Uterus (tissue), 4 donors: ENCODE measurements around the gene MAX. TPM values are rescaled to one million over a fixed set of nuclear protein-coding genes. Genes with fewer than 3 reads are reported as not detected.

Experiments used
- DNase-seq, 2 donors: peaks; one replicate each; pipeline ENCODE4 v3.0.0-alpha.2; 2019 to 2020
- H3K27ac ChIP-seq, 2 donors: fragments of 200-600 bp; sonication (generic); 1 replicate in 1 of 2; 2 replicates in 1 of 2; pipeline ENCODE4 v1.5.1; 2016 to 2018
- H3K27me3 ChIP-seq, 2 donors: fragments of 200-600 bp; sonication (generic); one replicate each; pipeline ENCODE4 v1.5.1; 2018 to 2019; ENCODE audit warnings: control low read depth in 1 of 2
- H3K36me3 ChIP-seq, 2 donors: fragments of 200-600 bp; sonication (generic); one replicate each; pipeline ENCODE4 v1.5.1; 2019; ENCODE audit warnings: control low read depth in 1 of 2
- H3K4me1 ChIP-seq, 2 donors: fragments of 200-600 bp; sonication (generic); one replicate each; pipeline ENCODE4 v1.5.1; 2018 to 2019; ENCODE audit warnings: control low read depth in 1 of 2
- H3K4me3 ChIP-seq, 2 donors: fragments of 200-600 bp; sonication (generic); 1 replicate in 1 of 2; 2 replicates in 1 of 2; pipeline ENCODE4 v1.5.1; 2018 to 2019; ENCODE audit warnings: mild to moderate bottlenecking in 1 of 2
- H3K9me3 ChIP-seq, 2 donors: fragments of 200-600 bp; sonication (generic); one replicate each; pipeline ENCODE4 v1.5.1; 2019; ENCODE audit warnings: control low read depth in 1 of 2
- CTCF ChIP-seq, 4 experiments: fragments of 200-600 bp in 2 of 4; fragments of 450-650 bp in 2 of 4; sonication (generic) in 2 of 4; IDR thresholded peaks; one replicate each; pipeline ENCODE4 v1.5.1; 2016 to 2019; ENCODE audit warnings: antibody characterized with exemption in 4 of 4, mild to moderate bottlenecking in 2 of 4, moderate library complexity in 1 of 4
- POLR2A ChIP-seq, 2 donors: fragments of 450-650 bp; IDR thresholded peaks; one replicate each; pipeline ENCODE4 v1.6.1; 2016; ENCODE audit warnings: antibody characterized with exemption in 2 of 2, mild to moderate bottlenecking in 1 of 2, moderate library complexity in 1 of 2
- intact Hi-C: fragments of 100-400 bp; cut with DNase I; formaldehyde crosslinking; loops from one replicate; pipeline ENCODE4 v1.15.1; 2023; ENCODE audit warnings: low total_unique reads
- total RNA-seq, 4 donors: library from RNA; depleted of rRNA in 3 of 4; stranded (reverse); fragments of >200 nt in 3 of 4; gene quantifications; one replicate each; pipeline versions ENCODE4 v1.1.0 to v1.2.4, GENCODE V29; 2014 to 2023
- donor health status: DM: yes; HTN: yes; CAD: no.

MAX gene
- total RNA-seq, 4 donors from 2014 or later = 32.6 to 153 (median 68.4) TPM

DNA sequence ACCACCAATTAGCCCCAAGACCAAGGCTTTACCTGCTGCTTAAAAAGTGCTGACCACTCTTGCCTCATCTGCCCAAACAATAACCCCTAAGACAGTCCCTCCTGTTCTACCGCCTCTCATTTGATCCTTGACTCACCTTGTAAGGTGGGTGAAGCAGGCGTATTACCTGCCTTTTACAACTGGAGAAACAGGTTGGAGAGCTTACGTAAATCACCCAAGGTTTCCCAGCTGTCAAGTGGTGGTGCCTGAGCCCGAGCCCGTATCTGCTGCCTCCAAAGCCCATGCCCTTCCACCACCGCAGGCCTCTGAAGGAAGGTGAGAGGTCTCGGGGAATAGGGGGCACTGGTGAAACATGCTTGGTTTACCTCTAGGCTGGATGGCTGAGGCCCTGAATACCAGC is 36.6 kb downstream of the MAX start:
- TF ChIP-seq POLR2A (IDR thresholded peaks at IDR 0.05) = no peak
- TF ChIP-seq CTCF (IDR thresholded peaks at IDR 0.05) = no peak
- no peaks in the 10 kb centered on the region for H3K36me3 ChIP-seq
- no peaks in the 10 kb centered on the region for H3K4me1 ChIP-seq
- H3K27ac ChIP-seq = no peak overlapping the region
- DNase-seq = no peak
- no peak overlapping the region for H3K4me3 ChIP-seq
- no peaks in the 10 kb centered on the region for H3K27me3 ChIP-seq
- H3K9me3 ChIP-seq = no peaks in the 10 kb centered on the region
- intact Hi-C loops = no loop called here

- no peak for TF ChIP-seq POLR2A (IDR thresholded peaks at IDR 0.05)
- TF ChIP-seq CTCF (IDR thresholded peaks at IDR 0.05) = no peak
These were observed 39.9 kb downstream of the MAX start for GRCh38 chr14:65062096-65063075.

GRCh38 chr14:65057695-65058094 is 44.6 kb downstream of the MAX start:
- no peak overlapping the region for H3K4me3 ChIP-seq
- H3K27ac ChIP-seq = no peak overlapping the region
- no peaks in the 10 kb centered on the region for H3K4me1 ChIP-seq
- no peak for TF ChIP-seq CTCF (IDR thresholded peaks at IDR 0.05)
- TF ChIP-seq POLR2A (IDR thresholded peaks at IDR 0.05) = no peak
- no peak for DNase-seq
- no peaks in the 10 kb centered on the region for H3K36me3 ChIP-seq
- H3K27me3 ChIP-seq = no peaks in the 10 kb centered on the region
- no peaks in the 10 kb centered on the region for H3K9me3 ChIP-seq
- intact Hi-C loops = no loop called here

More at GRCh38 chr14:65062096-65063075, 39.9 kb downstream of the MAX start:
- DNase-seq = no peak
- no peaks in the 10 kb centered on the region for H3K27me3 ChIP-seq
- H3K4me1 ChIP-seq = no peaks in the 10 kb centered on the region
- intact Hi-C loops = no loop called here
- no peak overlapping the region for H3K4me3 ChIP-seq
- no peaks in the 10 kb centered on the region for H3K36me3 ChIP-seq
- no peak overlapping the region for H3K27ac ChIP-seq
- H3K9me3 ChIP-seq = no peaks in the 10 kb centered on the region

- Histone ChIP-seq H3K27ac (no peak overlapping the region), H3K4me3 (no peak overlapping the region), H3K9me3 (no peaks in the 10 kb centered on the region), H3K27me3 (no peaks in the 10 kb centered on the region), H3K36me3 (no peaks in the 10 kb centered on the region), H3K4me1 (no peaks in the 10 kb centered on the region)
- no peak for TF ChIP-seq CTCF (IDR thresholded peaks at IDR 0.05)
- no peak for TF ChIP-seq POLR2A (IDR thresholded peaks at IDR 0.05)
- DNase-seq = no peak
- intact Hi-C loops = no loop called here
These were observed 47.7 kb downstream of the MAX start for GRCh38 chr14:65054471-65055085.

DNA sequence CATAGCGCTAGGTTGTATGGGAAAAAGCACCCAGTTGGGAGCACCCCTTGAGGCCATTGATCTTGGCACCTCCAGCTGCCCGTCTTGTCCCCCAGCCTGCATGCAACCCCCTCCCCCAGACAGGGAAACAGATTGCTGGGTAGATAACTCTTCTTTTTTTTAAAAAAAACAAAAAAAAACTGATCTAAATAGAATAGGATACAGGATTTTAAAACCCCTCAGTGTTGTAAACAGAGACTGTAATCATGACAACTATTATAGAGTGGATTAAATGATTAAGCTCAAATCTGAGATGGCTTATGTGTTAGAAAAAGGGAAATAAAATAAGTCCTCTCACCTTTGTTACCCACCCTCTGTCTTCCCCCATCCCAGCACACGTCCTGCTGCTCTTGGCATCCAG is 48.9 kb downstream of the MAX start:
- H3K4me3 ChIP-seq = no peak overlapping the region
- H3K27ac ChIP-seq = no peak overlapping the region
- intact Hi-C loops = no loop called here
- no peaks in the 10 kb centered on the region for H3K9me3 ChIP-seq
- TF ChIP-seq CTCF (IDR thresholded peaks at IDR 0.05) (no peak), POLR2A (IDR thresholded peaks at IDR 0.05) (no peak)
- H3K4me1 ChIP-seq = no peaks in the 10 kb centered on the region
- no peaks in the 10 kb centered on the region for H3K27me3 ChIP-seq
- no peak for DNase-seq
- no peaks in the 10 kb centered on the region for H3K36me3 ChIP-seq
